Natural killer cell treated with Interleukin-12 subunit alpha and Interleukin-12 subunit beta and Interleukin-15 and Interleukin-18, amount 100 ng/mL, for 72 hours (primary cell): ENCODE data around the gene ID3. TPM values are rescaled to one million over a fixed set of nuclear protein-coding genes. Genes with fewer than 3 reads are reported as not detected.

Experiments used
- ATAC-seq, 2 donors: fragments of 150-1000 bp; cut with Tn5 transposase in 1 of 2; sonication (Bioruptor Pico), chemical (Tn5 transposase) in 1 of 2; 2 replicates each; pipeline ENCODE4 v1.10.0; 2021
- DNase-seq: peaks from one replicate; pipeline ENCODE4 v3.0.0; 2022; ENCODE audit warnings: low spot score
- H3K27ac Mint-ChIP-seq, 2 donors: 1 replicate in 1 of 2; 2 replicates in 1 of 2; pipeline ENCODE4 v1.8.0; 2022; ENCODE audit warnings: mixed read lengths in 2 of 2, mild to moderate bottlenecking in 1 of 2, moderate library complexity in 1 of 2
- H3K27me3 Mint-ChIP-seq, 2 donors: 1 replicate in 1 of 2; 2 replicates in 1 of 2; pipeline ENCODE4 v1.8.0; 2022; ENCODE audit warnings: mixed read lengths in 2 of 2
- H3K36me3 Mint-ChIP-seq: one replicate; pipeline ENCODE4 v1.8.0; 2022; ENCODE audit warnings: mixed read lengths
- H3K4me1 Mint-ChIP-seq, 2 donors: 1 replicate in 1 of 2; 2 replicates in 1 of 2; pipeline ENCODE4 v1.8.0; 2022; ENCODE audit warnings: low read depth in 2 of 2, mixed read lengths in 2 of 2, mild to moderate bottlenecking in 1 of 2
- H3K4me3 Mint-ChIP-seq: one replicate; pipeline ENCODE4 v1.8.0; 2022; ENCODE audit warnings: mixed read lengths
- H3K9me3 Mint-ChIP-seq: 2 replicates; pipeline ENCODE4 v1.8.0; 2022; ENCODE audit warnings: mixed read lengths
- total RNA-seq, 2 donors: library from RNA; stranded (reverse); gene quantifications; one replicate each; pipeline ENCODE4 v1.2.3, GENCODE V29; 2022

The ID3 gene
- total RNA-seq, 2 donors from 2014 or later: 2.6 to 5.0 TPM

DNA sequence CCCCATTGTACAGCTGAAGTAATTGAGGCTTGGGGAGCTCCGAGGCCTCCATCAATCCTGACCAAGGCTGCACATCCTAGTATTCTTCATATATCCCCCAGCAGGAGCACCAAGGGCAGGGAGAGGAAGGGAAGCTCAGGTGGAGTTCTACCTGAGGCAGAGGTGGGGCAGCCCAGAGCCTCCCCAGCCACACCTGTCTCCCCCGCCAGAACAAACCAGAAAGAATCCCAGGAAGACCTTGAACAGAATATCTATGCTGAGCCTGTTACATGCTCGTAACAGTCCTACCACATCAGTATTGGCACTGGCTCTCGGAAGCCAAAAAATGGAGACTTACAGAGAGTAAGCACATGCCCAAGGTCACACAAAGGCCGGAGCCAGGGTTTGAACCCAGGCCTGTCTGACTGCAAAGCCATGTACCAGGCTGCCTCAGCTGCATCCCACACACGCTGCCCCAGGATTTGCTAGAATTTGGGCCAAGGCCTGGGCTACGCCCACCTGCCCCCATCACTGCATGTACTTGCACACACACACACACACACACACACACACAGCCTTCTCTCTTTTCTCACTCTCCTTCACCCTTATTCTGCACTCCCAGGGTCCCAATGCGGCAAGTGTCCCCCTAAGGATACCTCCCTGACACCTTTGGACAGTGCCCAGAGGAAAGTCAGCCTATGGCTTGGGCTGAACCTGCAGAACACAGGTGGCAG is 32.8 kb downstream of the ID3 start:
- no peak for DNase-seq
- Mint-ChIP-seq H3K4me1 (peaks cover 60 to 69% of the 10 kb centered on the region in 2 donors), H3K27ac (peak overlapping the region; percentile 83 to 92), H3K27me3 (no peaks in the 10 kb centered on the region), H3K36me3 (no peaks in the 10 kb centered on the region), H3K9me3 (no peaks in the 10 kb centered on the region), H3K4me3 (peak overlapping the region; percentile 74)
- no peak for ATAC-seq

DNA sequence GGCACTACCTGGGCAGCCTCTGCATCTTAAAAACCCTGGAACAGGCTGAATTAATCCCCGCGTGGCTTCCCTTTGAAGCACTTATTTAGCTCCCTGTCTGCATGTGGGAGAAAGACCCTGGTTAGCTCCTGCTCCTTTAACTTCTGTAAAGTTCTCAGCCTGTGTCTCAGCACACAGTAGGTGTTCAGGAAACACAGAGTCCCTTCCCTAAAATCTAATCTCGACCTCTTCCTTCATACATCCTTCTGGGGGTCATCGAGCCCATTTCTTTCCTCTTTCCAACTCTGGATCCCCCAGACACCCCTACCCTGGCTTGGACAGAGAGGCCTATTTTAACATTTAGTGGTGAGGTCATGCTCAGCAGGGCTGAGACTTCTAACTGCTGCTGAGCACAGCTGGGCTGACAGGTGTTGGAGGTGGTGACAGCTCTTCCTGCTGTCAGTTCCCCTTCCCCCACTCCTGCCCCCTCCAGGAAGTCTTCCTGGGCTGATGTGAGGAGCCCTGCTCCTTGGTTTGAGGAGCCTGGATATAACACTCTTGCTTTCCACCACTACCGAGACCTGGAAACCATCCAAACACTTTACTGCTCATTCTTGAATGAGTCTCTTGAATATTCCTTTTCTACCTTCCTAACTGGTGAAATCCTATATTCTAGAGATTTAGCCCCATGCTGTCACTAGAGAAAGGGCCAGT is 33.6 kb downstream of the ID3 start:
- no peak for DNase-seq
- peak overlapping the region; percentile 83 to 92 for H3K27ac Mint-ChIP-seq
- no peaks in the 10 kb centered on the region for H3K36me3 Mint-ChIP-seq
- H3K27me3 Mint-ChIP-seq: no peaks in the 10 kb centered on the region
- peaks cover 55 to 65% of the 10 kb centered on the region in 2 donors for H3K4me1 Mint-ChIP-seq
- no peak for ATAC-seq
- peak overlapping the region; percentile 74 for H3K4me3 Mint-ChIP-seq
- H3K9me3 Mint-ChIP-seq: no peaks in the 10 kb centered on the region

DNA sequence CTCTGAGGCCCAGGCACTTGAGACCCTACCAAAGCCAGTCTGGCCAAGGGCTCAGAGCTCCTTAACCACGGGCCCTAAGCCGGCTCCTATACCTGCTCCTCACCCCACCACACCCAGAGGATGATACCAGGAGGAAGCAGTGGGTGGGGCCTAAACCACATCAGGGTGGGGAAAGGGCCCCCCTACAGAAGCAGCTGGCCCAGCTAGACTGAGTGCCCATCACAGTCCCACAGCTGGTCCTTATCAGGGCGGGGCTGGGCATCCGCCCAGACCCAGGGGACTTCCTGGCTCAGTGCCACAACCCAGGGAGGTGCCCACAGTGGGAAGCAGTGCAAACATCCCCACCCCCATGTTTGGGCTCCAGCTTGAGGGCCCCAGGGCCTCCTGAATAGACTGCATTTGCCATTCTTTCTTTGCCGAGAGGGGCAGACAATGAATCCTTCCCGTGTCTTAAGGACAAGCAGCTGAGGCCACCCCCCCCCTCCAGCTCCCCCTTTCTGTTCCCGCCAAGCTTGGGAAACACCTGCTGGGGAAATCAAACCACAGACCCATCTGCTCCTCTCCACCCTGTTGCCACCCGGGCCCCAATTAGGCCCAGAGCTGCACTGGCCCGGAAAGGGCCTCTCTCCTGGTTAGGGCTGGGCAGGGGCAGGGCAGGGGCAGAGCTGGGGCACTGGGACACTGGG is 34.4 kb downstream of the ID3 start:
- Mint-ChIP-seq H3K27ac (peak overlapping the region; percentile 83 to 92), H3K27me3 (no peaks in the 10 kb centered on the region), H3K4me3 (peak overlapping the region; percentile 74), H3K4me1 (peaks cover 55 to 60% of the 10 kb centered on the region in 2 donors), H3K36me3 (no peaks in the 10 kb centered on the region), H3K9me3 (no peaks in the 10 kb centered on the region)
- ATAC-seq: peak; percentile 33 to 51
- DNase-seq: no peak

DNA sequence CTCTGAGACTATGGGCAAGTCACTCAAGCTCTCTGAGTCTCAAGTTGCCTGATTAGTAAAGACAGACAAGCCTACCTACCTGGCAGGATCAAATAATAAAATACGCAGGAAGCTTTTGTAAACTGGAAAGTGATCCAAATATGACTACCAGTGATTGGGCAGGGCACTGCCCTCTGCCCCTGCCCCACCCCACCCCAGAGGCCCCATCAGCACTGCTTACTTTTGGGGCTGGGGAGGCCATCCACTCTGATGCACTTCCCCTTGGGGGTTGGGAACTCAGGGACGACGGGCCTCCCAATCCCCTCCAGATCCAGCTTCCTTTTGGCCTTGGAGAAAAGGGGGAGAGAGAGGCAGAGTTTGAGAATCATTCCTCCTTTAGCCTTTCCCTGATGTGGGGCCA is 35.1 kb downstream of the ID3 start:
- Mint-ChIP-seq H3K27me3 (no peaks in the 10 kb centered on the region), H3K4me1 (peaks cover 51 to 53% of the 10 kb centered on the region in 2 donors), H3K4me3 (no peak overlapping the region), H3K9me3 (no peaks in the 10 kb centered on the region), H3K36me3 (no peaks in the 10 kb centered on the region), H3K27ac (no peak overlapping the region)
- DNase-seq (no peak), ATAC-seq (no peak)

DNA sequence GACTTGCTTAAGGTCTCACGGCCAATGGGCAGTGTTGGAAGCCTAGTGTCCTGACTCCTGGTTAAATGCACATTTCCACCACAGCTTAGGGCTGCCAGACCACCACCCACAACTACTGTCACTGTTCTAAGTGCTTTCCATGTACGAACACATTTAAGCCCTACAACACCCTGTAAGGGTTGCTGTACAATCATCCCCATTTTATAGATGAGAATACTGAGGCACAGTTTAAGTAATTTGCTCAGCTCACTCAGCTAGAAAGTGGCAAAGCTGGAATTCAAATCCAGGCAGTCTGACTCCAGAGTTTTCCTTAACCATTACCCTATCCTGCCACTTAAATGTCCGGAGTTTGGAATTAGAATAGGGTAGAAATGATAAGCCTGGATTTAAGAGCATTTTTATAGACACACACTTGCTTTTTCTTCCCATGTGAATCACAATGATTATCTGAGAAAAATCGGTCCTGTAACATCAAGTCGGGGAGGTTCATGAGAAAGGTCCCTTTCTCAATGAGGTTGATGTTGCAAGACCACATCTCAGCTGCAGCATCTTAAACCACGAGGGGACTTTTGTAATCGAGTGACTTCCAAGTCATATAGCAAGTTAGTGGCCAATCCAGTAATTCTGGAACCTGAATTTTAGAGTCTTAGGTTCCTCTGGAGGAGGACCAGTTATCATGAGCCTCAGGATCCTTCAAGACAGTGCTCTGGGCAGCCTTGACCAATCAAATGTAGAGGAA is 36.9 kb downstream of the ID3 start:
- Mint-ChIP-seq H3K4me1 (peaks cover 35% of the 10 kb centered on the region in 2 donors), H3K9me3 (no peaks in the 10 kb centered on the region), H3K27ac (peak overlapping the region; percentile 46 to 83), H3K27me3 (no peaks in the 10 kb centered on the region), H3K36me3 (no peaks in the 10 kb centered on the region), H3K4me3 (peak overlapping the region; percentile 46)
- DNase-seq (peak; percentile 80), ATAC-seq (peak; percentile 83 to 93)

DNA sequence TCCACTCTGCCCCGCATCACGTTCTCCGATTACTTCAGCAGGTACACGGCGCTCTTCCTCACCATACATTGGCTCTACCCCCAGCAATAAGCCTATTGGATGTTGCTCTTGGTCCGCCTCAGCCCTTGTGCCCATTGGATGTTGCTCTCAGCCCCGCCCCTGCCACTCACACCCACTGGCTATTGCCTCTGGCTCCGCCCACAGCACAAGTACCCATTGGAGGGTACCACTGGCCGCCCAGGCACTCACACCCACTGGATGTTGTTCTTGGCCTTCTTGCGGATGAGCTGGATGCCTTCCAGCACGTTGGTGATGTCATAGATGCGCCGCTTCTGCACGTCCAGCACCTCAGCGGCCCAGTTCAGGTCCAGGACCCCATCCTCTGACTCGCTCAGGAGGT is 37.7 kb downstream of the ID3 start:
- ATAC-seq (no peak), DNase-seq (no peak)
- Mint-ChIP-seq H3K27ac (peak overlapping the region in 1 of 2 donors; percentile 83), H3K27me3 (no peaks in the 10 kb centered on the region), H3K4me1 (peaks cover 28 to 29% of the 10 kb centered on the region in 2 donors), H3K36me3 (no peaks in the 10 kb centered on the region), H3K4me3 (no peak overlapping the region), H3K9me3 (no peaks in the 10 kb centered on the region)

DNA sequence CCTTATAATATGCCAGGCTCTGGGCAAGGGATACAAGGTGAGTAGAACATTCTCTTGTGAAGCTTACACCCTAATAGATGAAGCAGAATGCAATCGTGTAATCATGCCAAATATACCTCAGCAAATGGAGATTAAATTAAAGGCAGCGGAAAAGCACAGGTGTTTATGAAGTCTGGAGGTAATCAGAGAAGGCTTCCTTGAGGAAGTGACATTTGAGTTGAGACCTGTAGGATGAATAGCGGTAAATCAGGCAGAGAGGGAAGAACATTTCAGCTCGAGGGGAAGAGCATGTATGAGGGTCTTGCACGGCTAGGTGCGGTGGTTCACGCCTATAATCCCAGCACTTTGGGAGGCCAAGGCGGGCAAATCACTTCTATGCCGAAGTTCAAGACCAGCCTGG is 41.7 kb downstream of the ID3 start:
- ATAC-seq (no peak), DNase-seq (no peak)
- no peak overlapping the region for H3K4me3 Mint-ChIP-seq
- H3K9me3 Mint-ChIP-seq: no peaks in the 10 kb centered on the region
- H3K27me3 Mint-ChIP-seq: no peaks in the 10 kb centered on the region
- H3K36me3 Mint-ChIP-seq: no peaks in the 10 kb centered on the region
- peaks cover 10 to 12% of the 10 kb centered on the region in 2 donors for H3K4me1 Mint-ChIP-seq
- H3K27ac Mint-ChIP-seq: no peak overlapping the region

DNA sequence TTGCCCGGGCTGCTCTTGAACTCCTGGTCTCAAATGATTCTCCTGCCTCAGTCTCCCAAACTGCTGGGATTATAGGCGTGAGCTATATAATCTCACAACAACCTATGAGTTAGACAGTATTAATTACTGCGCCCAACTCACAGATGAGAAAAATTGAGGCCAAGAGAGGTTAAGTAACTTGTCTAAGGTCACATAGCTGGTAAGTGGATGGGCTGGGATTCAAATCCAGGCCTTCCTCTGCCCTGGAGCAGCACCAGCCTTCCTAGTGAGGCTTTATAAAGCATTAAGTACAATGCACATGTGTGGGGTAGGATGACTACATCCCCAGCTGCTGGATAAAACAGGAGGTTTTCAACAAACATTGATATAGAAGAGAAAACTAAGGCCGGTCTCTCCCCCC is 43.4 kb downstream of the ID3 start:
- ATAC-seq (no peak), DNase-seq (no peak)
- H3K9me3 Mint-ChIP-seq: no peaks in the 10 kb centered on the region
- no peaks in the 10 kb centered on the region for H3K4me1 Mint-ChIP-seq
- no peak overlapping the region for H3K4me3 Mint-ChIP-seq
- no peak overlapping the region for H3K27ac Mint-ChIP-seq
- H3K36me3 Mint-ChIP-seq: no peaks in the 10 kb centered on the region
- H3K27me3 Mint-ChIP-seq: no peaks in the 10 kb centered on the region

DNA sequence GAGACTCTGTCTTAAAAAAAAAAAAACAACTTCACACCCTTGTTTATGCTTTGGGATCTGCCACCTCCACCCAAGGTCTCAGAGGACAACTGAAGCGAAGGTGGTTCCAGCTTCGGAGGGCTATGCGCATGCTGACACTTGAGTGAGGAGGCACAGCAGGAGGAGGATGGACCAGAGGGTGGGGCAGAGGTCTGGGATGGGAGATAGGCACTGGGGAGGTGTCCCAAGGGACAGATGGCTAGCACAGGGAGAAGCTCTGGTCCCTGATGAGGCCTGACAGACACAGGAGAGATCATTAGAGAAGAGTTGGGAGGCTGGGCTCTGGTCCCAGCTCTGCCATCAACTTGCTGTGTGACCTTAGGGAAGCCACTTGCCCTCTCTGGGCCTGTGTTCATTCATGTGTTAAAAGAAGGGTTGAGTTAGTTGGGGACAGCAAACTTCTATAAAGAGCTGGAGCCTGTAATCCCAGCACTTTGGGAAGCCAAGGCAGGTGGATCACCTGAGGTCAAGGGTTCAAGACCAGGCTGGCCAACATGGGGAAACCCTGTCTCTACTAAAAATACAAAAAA is 45.1 kb downstream of the ID3 start:
- H3K27me3 Mint-ChIP-seq: no peaks in the 10 kb centered on the region
- DNase-seq (no peak), ATAC-seq (no peak)
- no peaks in the 10 kb centered on the region for H3K4me1 Mint-ChIP-seq
- H3K9me3 Mint-ChIP-seq: no peaks in the 10 kb centered on the region
- H3K27ac Mint-ChIP-seq: no peak overlapping the region
- H3K4me3 Mint-ChIP-seq: no peak overlapping the region
- H3K36me3 Mint-ChIP-seq: no peaks in the 10 kb centered on the region

DNA sequence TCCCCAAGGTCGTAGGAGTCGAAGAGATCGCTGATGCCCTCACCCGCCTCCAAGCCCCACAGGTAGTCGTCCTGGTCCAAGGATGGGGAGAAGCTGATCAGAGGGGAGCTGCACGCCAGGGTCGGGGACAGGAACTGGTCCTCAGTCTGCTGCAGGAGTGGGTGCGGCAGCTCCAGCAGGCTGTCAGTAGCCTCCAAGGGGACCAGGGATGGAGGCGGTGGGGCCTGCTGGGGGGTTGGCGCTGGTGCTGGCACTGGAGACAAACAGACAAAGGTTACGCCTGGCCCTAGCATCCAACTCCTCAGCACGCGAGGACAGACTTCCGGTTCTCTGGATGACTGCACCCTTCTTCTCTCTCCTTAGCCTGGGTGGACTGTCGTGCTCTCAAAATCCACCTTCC is 49.4 kb downstream of the ID3 start:
- ATAC-seq (no peak), DNase-seq (no peak)
- no peaks in the 10 kb centered on the region for H3K36me3 Mint-ChIP-seq
- no peak overlapping the region for H3K4me3 Mint-ChIP-seq
- no peaks in the 10 kb centered on the region for H3K4me1 Mint-ChIP-seq
- no peak overlapping the region for H3K27ac Mint-ChIP-seq
- H3K27me3 Mint-ChIP-seq: no peaks in the 10 kb centered on the region
- no peaks in the 10 kb centered on the region for H3K9me3 Mint-ChIP-seq

Other genes with a start within 250 kb of the ID3 start
- gene HNRNPR, start 215.2 kb downstream of the ID3 start, total RNA-seq: 100 to 1,000 TPM; 188 to 205 TPM
- gene ZNF436, start 189.7 kb downstream of the ID3 start, total RNA-seq: 1 to 10 TPM; 4.7 to 6.3 TPM
- gene TCEA3, start 134.8 kb downstream of the ID3 start, total RNA-seq: under 1 TPM in 1 of 2 donors, not detected in 1; 0.31 TPM
- not detected for gene ASAP3, start 75.3 kb downstream of the ID3 start, total RNA-seq
- 10 to 100 TPM; 10.7 to 15.5 TPM for gene E2F2, start 28.3 kb downstream of the ID3 start, total RNA-seq
- gene RPL11, start 132.3 kb upstream of the ID3 start, total RNA-seq: 100 to 1,000 TPM; 560 to 666 TPM
- 10 to 100 TPM; 74.7 to 84.5 TPM for gene ELOA, start 184.0 kb upstream of the ID3 start, total RNA-seq
- gene PITHD1, start 218.9 kb upstream of the ID3 start, total RNA-seq: 10 to 100 TPM; 68.6 to 77.7 TPM
- gene LYPLA2, start 231.6 kb upstream of the ID3 start, total RNA-seq: 100 to 1,000 TPM; 117 to 120 TPM
- 10 to 100 TPM; 54.3 to 68.1 TPM for gene GALE, start 241.3 kb upstream of the ID3 start, total RNA-seq